GM12892 (cell line): ENCODE measurements around the gene ELOVL6.

Source experiments
- POLR2A ChIP-seq: IDR thresholded peaks from 2 replicates; pipeline ENCODE4 v1.6.1; 2011; ENCODE audit warnings: low read depth, low read length, control low read depth
- POLR2AphosphoS5 ChIP-seq: IDR thresholded peaks from 2 replicates; pipeline ENCODE4 v1.6.1; 2011; ENCODE audit warnings: low read depth, low read length, control low read depth

GRCh38 chr4:110152386-110152785 is 46.0 kb downstream of the ELOVL6 start:
- TF ChIP-seq POLR2A (no peak), POLR2AphosphoS5 (no peak)
